CD4-positive, alpha-beta memory T cell (primary cell): ENCODE results near the gene ZNF217. TPM values are rescaled to one million over a fixed set of nuclear protein-coding genes. Genes with fewer than 3 reads are reported as not detected.
"Not testable (repeated sequence)": the region's sequence is repeated elsewhere in the genome, so short reads cannot be mapped to it uniquely, and the experiment has no call there.

Experiments
- CTCF ChIA-PET: fragments of 350-600 bp; sonication (Branson Sonifier 250); formaldehyde crosslinking; loops from one replicate; lab custom pipeline; 2021; ENCODE audit warnings: inconsistent platforms; ENCODE audit not compliant: partially characterized antibody; lab: Charles Lee
- POLR2A ChIA-PET: fragments of 350-600 bp; sonication (Branson Sonifier 250); formaldehyde crosslinking; loops from one replicate; lab custom pipeline; 2021; ENCODE audit not compliant: partially characterized antibody; lab: Charles Lee
- DNase-seq, 5 donors: peaks; one replicate each; pipeline versions ENCODE4 v3.0.0 to v3.0.0-alpha.2; 2020 to 2022; ENCODE audit warnings: mixed read lengths in 1 of 5
- H3K27ac ChIP-seq: one replicate; pipeline ENCODE4 v1.7.0; 2013; ENCODE audit warnings: low read depth, low read length
- H3K27me3 ChIP-seq: 2 replicates; pipeline ENCODE4 v1.7.0; 2013; ENCODE audit warnings: mild to moderate bottlenecking, low read length, moderate library complexity; ENCODE audit not compliant: insufficient read depth
- H3K36me3 ChIP-seq: 2 replicates; pipeline ENCODE4 v1.7.0; 2013; ENCODE audit warnings: mild to moderate bottlenecking, low read length, moderate library complexity; ENCODE audit not compliant: insufficient read depth
- H3K4me1 ChIP-seq: 2 replicates; pipeline ENCODE4 v1.7.0; 2013; ENCODE audit warnings: mild to moderate bottlenecking, low read length, moderate library complexity; ENCODE audit not compliant: insufficient read depth
- H3K4me3 ChIP-seq, 2 donors: one replicate each; pipeline ENCODE4 v1.7.0; 2013; ENCODE audit warnings: low read length in 2 of 2, mild to moderate bottlenecking in 1 of 2
- H3K9me3 ChIP-seq, 2 donors: one replicate each; pipeline ENCODE4 v1.7.0; 2013; ENCODE audit warnings: low read length in 2 of 2, control low read depth in 1 of 2; ENCODE audit not compliant: control insufficient read depth in 1 of 2
- H3K27ac Mint-ChIP-seq, 7 donors: one replicate each; pipeline ENCODE4 v1.8.0; 2020 to 2021; ENCODE audit warnings: mixed read lengths in 7 of 7, mild to moderate bottlenecking in 6 of 7, inconsistent platforms in 3 of 7, moderate library complexity in 3 of 7
- H3K27me3 Mint-ChIP-seq, 2 donors: one replicate each; pipeline ENCODE4 v1.8.0; 2020 to 2021; ENCODE audit warnings: mixed read lengths in 2 of 2
- H3K36me3 Mint-ChIP-seq, 2 donors: one replicate each; pipeline ENCODE4 v1.8.0; 2020 to 2021; ENCODE audit warnings: mixed read lengths in 2 of 2, inconsistent platforms in 1 of 2, mild to moderate bottlenecking in 1 of 2
- H3K4me1 Mint-ChIP-seq, 4 donors: one replicate each; pipeline ENCODE4 v1.8.0; 2020 to 2021; ENCODE audit warnings: mixed read lengths in 4 of 4, mild to moderate bottlenecking in 1 of 4
- H3K4me3 Mint-ChIP-seq, 8 donors: one replicate each; pipeline ENCODE4 v1.8.0; 2020 to 2021; ENCODE audit warnings: mixed read lengths in 8 of 8, mild to moderate bottlenecking in 7 of 8, moderate library complexity in 6 of 8, inconsistent platforms in 3 of 8
- H3K9me3 Mint-ChIP-seq, 8 donors: one replicate each; pipeline ENCODE4 v1.8.0; 2020 to 2021; ENCODE audit warnings: mixed read lengths in 8 of 8, mild to moderate bottlenecking in 5 of 8, inconsistent platforms in 3 of 8, moderate library complexity in 1 of 8
- intact Hi-C: fragments of 100-400 bp; cut with micrococcal nuclease; formaldehyde crosslinking; loops from one replicate; pipeline ENCODE4 v1.15.1; 2023
- polyA plus RNA-seq, 2 donors: library from polyadenylated mRNA; unstranded; fragments of 300-500 nt; fragmentation: Illumina TruSeq; gene quantifications; one replicate each; pipeline ENCODE4 v1.2.3, GENCODE V29; 2021
- total RNA-seq, 2 experiments: library from RNA; stranded (reverse); gene quantifications; one replicate each; pipeline ENCODE4 v1.2.3, GENCODE V29; 2021

The ZNF217 gene
- total and polyA plus RNA-seq, 4 experiments from 2014 or later = 11.6 to 111 (median 64.4) TPM

GRCh38 chr20:53637310-53637709 is 43.7 kb upstream of the ZNF217 start:
- Mint-ChIP-seq H3K4me1 (peaks cover 17 to 46% (median 29%) of the 10 kb centered on the region in 4 donors), H3K27ac (peak overlapping the region in 1 of 7 donors; percentile 52)
- ChIA-PET POLR2A (interaction anchor here (0.9 kb wide), 1 partner anchor 27 kb away, joined by 3 read pairs; no protein-coding TSS in a partner anchor), CTCF (interaction anchor here (2.5 kb wide), 1 partner anchor 14 kb away, joined by 14 read pairs; no protein-coding TSS in a partner anchor)
- H3K36me3 ChIP-seq, H3K27me3 ChIP-seq, H3K4me3 ChIP-seq, H3K9me3 Mint-ChIP-seq, H3K36me3 Mint-ChIP-seq, H3K9me3 ChIP-seq, DNase-seq, H3K27me3 Mint-ChIP-seq, H3K27ac ChIP-seq, H3K4me3 Mint-ChIP-seq, intact Hi-C loops: not testable (repeated sequence)
- peaks cover 26% of the 10 kb centered on the region for H3K4me1 ChIP-seq

GRCh38 chr20:53636540-53637097 is 43.0 kb upstream of the ZNF217 start:
- intact Hi-C loops = no loop called here
- Mint-ChIP-seq H3K4me3 (no peak overlapping the region), H3K36me3 (no peaks in the 10 kb centered on the region), H3K27ac (peak overlapping the region in 2 of 7 donors; percentile 47 to 55), H3K9me3 (peaks cover 0 to 1% (median 0%) of the 10 kb centered on the region in 8 donors), H3K4me1 (peaks cover 14 to 39% (median 24%) of the 10 kb centered on the region in 4 donors), H3K27me3 (no peaks in the 10 kb centered on the region)
- Histone ChIP-seq H3K4me1 (peaks cover 19% of the 10 kb centered on the region), H3K27ac (no peak overlapping the region), H3K4me3 (no peak overlapping the region), H3K36me3 (no peaks in the 10 kb centered on the region), H3K9me3 (no peaks in the 10 kb centered on the region), H3K27me3 (no peaks in the 10 kb centered on the region)
- DNase-seq = no peak
- ChIA-PET CTCF (interaction anchor here (2.5 kb wide), 1 partner anchor 14 kb away, joined by 14 read pairs; no protein-coding TSS in a partner anchor), POLR2A (interaction anchor here (0.9 kb wide), 1 partner anchor 27 kb away, joined by 3 read pairs; no protein-coding TSS in a partner anchor)

- Histone ChIP-seq H3K27ac (no peak overlapping the region), H3K4me3 (no peak overlapping the region), H3K36me3 (no peaks in the 10 kb centered on the region), H3K27me3 (no peaks in the 10 kb centered on the region), H3K4me1 (peaks cover 10% of the 10 kb centered on the region), H3K9me3 (no peaks in the 10 kb centered on the region)
- Mint-ChIP-seq H3K27ac (peak overlapping the region in 4 of 7 donors; percentile 1 to 72 (median 42)), H3K27me3 (no peaks in the 10 kb centered on the region), H3K36me3 (no peaks in the 10 kb centered on the region), H3K4me3 (no peak overlapping the region), H3K9me3 (no peaks in the 10 kb centered on the region), H3K4me1 (peaks cover 12 to 27% (median 18%) of the 10 kb centered on the region in 4 donors)
- intact Hi-C loops = no loop called here
- DNase-seq = no peak
- CTCF ChIA-PET = interaction anchor here (1.2 to 2.5 kb wide), 2 partner anchors 12 to 73 kb away, joined by 3 to 14 read pairs; no protein-coding TSS in a partner anchor
- POLR2A ChIA-PET = interaction anchor here (0.6 to 1.4 kb wide), 6 partner anchors 11 to 272 kb away, joined by 3 to 5 read pairs (median 3); no protein-coding TSS in a partner anchor
Measured at GRCh38 chr20:53635221-53635620, 41.6 kb upstream of the ZNF217 start.

GRCh38 chr20:53631909-53632662 is 38.4 kb upstream of the ZNF217 start:
- CTCF ChIA-PET = interaction anchor here (1.0 to 1.4 kb wide), 2 partner anchors 9 to 11 kb away, joined by 3 to 4 read pairs; no protein-coding TSS in a partner anchor

GRCh38 chr20:53629436-53629835 is 35.8 kb upstream of the ZNF217 start:
- H3K4me1 Mint-ChIP-seq = peaks cover 0 to 5% (median 1%) of the 10 kb centered on the region in 4 donors
- ChIA-PET CTCF (no interaction called here), POLR2A (interaction anchor here (1.3 kb wide), 1 partner anchor 8 kb away, joined by 3 read pairs; no protein-coding TSS in a partner anchor)
- Histone ChIP-seq H3K4me3 (no peak overlapping the region), H3K4me1 (no peaks in the 10 kb centered on the region), H3K27me3 (no peaks in the 10 kb centered on the region), H3K36me3 (no peaks in the 10 kb centered on the region), H3K27ac (no peak overlapping the region), H3K9me3 (no peaks in the 10 kb centered on the region)
- H3K9me3 Mint-ChIP-seq = no peaks in the 10 kb centered on the region
- no peaks in the 10 kb centered on the region for H3K27me3 Mint-ChIP-seq
- no peak overlapping the region for H3K4me3 Mint-ChIP-seq
- intact Hi-C loops = no loop called here
- no peak overlapping the region for H3K27ac Mint-ChIP-seq
- no peaks in the 10 kb centered on the region for H3K36me3 Mint-ChIP-seq
- no peak for DNase-seq

More at GRCh38 chr20:53631909-53632662, 38.4 kb upstream of the ZNF217 start:
- no peak overlapping the region for H3K4me3 ChIP-seq
- H3K9me3 ChIP-seq = no peaks in the 10 kb centered on the region
- H3K4me3 Mint-ChIP-seq = no peak overlapping the region
- no peak for DNase-seq
- no peaks in the 10 kb centered on the region for H3K27me3 Mint-ChIP-seq
- H3K27ac ChIP-seq = no peak overlapping the region
- no peaks in the 10 kb centered on the region for H3K9me3 Mint-ChIP-seq
- H3K36me3 Mint-ChIP-seq = no peaks in the 10 kb centered on the region
- POLR2A ChIA-PET = interaction anchor here (0.6 to 1.0 kb wide), 2 partner anchors 11 to 383 kb away, joined by 3 read pairs; no protein-coding TSS in a partner anchor
- peak overlapping the region in 1 of 7 donors; percentile 22 for H3K27ac Mint-ChIP-seq
- no peaks in the 10 kb centered on the region for H3K36me3 ChIP-seq
- peaks cover 12 to 18% (median 14%) of the 10 kb centered on the region in 4 donors for H3K4me1 Mint-ChIP-seq
- no peaks in the 10 kb centered on the region for H3K27me3 ChIP-seq
- intact Hi-C loops = no loop called here
- peaks cover 10% of the 10 kb centered on the region for H3K4me1 ChIP-seq

GRCh38 chr20:53628758-53629157 is 35.1 kb upstream of the ZNF217 start:
- H3K36me3 Mint-ChIP-seq, H3K27me3 ChIP-seq, H3K4me3 ChIP-seq, H3K9me3 Mint-ChIP-seq, CTCF ChIA-PET, H3K4me1 Mint-ChIP-seq, H3K27ac Mint-ChIP-seq, H3K27me3 Mint-ChIP-seq, H3K9me3 ChIP-seq, H3K27ac ChIP-seq, H3K4me3 Mint-ChIP-seq, H3K4me1 ChIP-seq, H3K36me3 ChIP-seq, intact Hi-C loops, DNase-seq: not testable (repeated sequence)
- POLR2A ChIA-PET = interaction anchor here (0.7 kb wide), 1 partner anchor 34 kb away, joined by 3 read pairs; no protein-coding TSS in a partner anchor

- H3K36me3 ChIP-seq = no peaks in the 10 kb centered on the region
- intact Hi-C loops = no loop called here
- no peaks in the 10 kb centered on the region for H3K9me3 ChIP-seq
- Mint-ChIP-seq H3K27me3 (no peaks in the 10 kb centered on the region), H3K4me3 (no peak overlapping the region), H3K27ac (peak overlapping the region in 2 of 7 donors; percentile 42 to 62), H3K4me1 (peaks cover 9 to 12% (median 11%) of the 10 kb centered on the region in 4 donors), H3K36me3 (no peaks in the 10 kb centered on the region), H3K9me3 (no peaks in the 10 kb centered on the region)
- peaks cover 13% of the 10 kb centered on the region for H3K4me1 ChIP-seq
- DNase-seq = no peak
- H3K27me3 ChIP-seq = no peaks in the 10 kb centered on the region
- POLR2A ChIA-PET = interaction anchor here (0.7 to 1.7 kb wide), 2 partner anchors 25 to 33 kb away, joined by 3 to 5 read pairs; no protein-coding TSS in a partner anchor
- no peak overlapping the region for H3K4me3 ChIP-seq
- no peak overlapping the region for H3K27ac ChIP-seq
- CTCF ChIA-PET = interaction anchor here (1.2 kb wide), 1 partner anchor 288 kb away, joined by 4 read pairs; no protein-coding TSS in a partner anchor
Measured at GRCh38 chr20:53628076-53628475, 34.4 kb upstream of the ZNF217 start.
